DOHH2 (cell line): ENCODE results near the gene HERC4.

Experiments used
- H3F3A ChIP-seq: fragments of 200-600 bp; sonication (generic), shearing (Covaris generic); 2 replicates; pipeline ENCODE4 v1.6.0; 2016; ENCODE audit warnings: antibody characterized with exemption, mild to moderate bottlenecking; ENCODE audit not compliant: control insufficient read depth, insufficient read depth
- H3K27ac ChIP-seq: fragments of 200-600 bp; sonication (generic); 2 replicates; pipeline ENCODE4 v1.5.1; 2014; ENCODE audit warnings: low read depth, mild to moderate bottlenecking, low read length, moderate library complexity
- H3K27me3 ChIP-seq: fragments of 200-600 bp; sonication (generic); 2 replicates; pipeline ENCODE4 v1.6.1; 2014; ENCODE audit warnings: mild to moderate bottlenecking, low read length, mixed read lengths; ENCODE audit not compliant: control insufficient read depth
- H3K36me3 ChIP-seq: fragments of 200-600 bp; sonication (generic); 2 replicates; pipeline ENCODE4 v1.6.1; 2014; ENCODE audit warnings: mild to moderate bottlenecking, low read length, moderate library complexity, mixed read lengths; ENCODE audit not compliant: control insufficient read depth
- H3K4me1 ChIP-seq: fragments of 200-600 bp; sonication (generic); 2 replicates; pipeline ENCODE4 v1.6.1; 2014; ENCODE audit warnings: mild to moderate bottlenecking, low read length, mixed read lengths; ENCODE audit not compliant: control insufficient read depth
- H3K4me2 ChIP-seq: fragments of 200-600 bp; sonication (generic); 2 replicates; pipeline ENCODE4 v1.6.0; 2014; ENCODE audit warnings: mild to moderate bottlenecking, low read length, moderate library complexity
- H3K4me3 ChIP-seq: fragments of 200-600 bp; sonication (generic); 2 replicates; pipeline ENCODE4 v1.5.1; 2014; ENCODE audit warnings: mild to moderate bottlenecking, low read length, mixed read lengths
- H3K79me2 ChIP-seq: fragments of 200-600 bp; sonication (generic); 2 replicates; pipeline ENCODE4 v1.6.1; 2014; ENCODE audit warnings: mild to moderate bottlenecking, low read length, mixed read lengths; ENCODE audit not compliant: control insufficient read depth
- H3K9me2 ChIP-seq: fragments of 200-600 bp; sonication (generic); replicated peaks from 2 replicates; pipeline ENCODE4 v1.6.1; 2014; ENCODE audit warnings: mild to moderate bottlenecking, low read length, mixed read lengths; ENCODE audit not compliant: control insufficient read depth
- H3K9me3 ChIP-seq: fragments of 200-600 bp; sonication (generic); 2 replicates; pipeline ENCODE4 v1.6.1; 2014; ENCODE audit warnings: antibody characterized with exemption, low read length, mixed read lengths; ENCODE audit not compliant: control insufficient read depth, insufficient read depth
- H4K20me1 ChIP-seq: fragments of 200-600 bp; sonication (generic); 2 replicates; pipeline ENCODE4 v1.6.0; 2014; ENCODE audit warnings: low read depth, mild to moderate bottlenecking, antibody characterized with exemption, low read length, moderate library complexity; ENCODE audit not compliant: control insufficient read depth, insufficient read depth
- CTCF ChIP-seq: fragments of 200-600 bp; sonication (generic); IDR thresholded peaks from one replicate; pipeline ENCODE4 v1.5.1; 2014; ENCODE audit warnings: antibody characterized with exemption, mild to moderate bottlenecking, low read depth, low read length; ENCODE audit not compliant: poor library complexity, severe bottlenecking
- EZH2phosphoT487 ChIP-seq: fragments of 200-600 bp; sonication (generic); IDR thresholded peaks from 2 replicates; pipeline ENCODE4 v1.6.1; 2017; ENCODE audit warnings: borderline replicate concordance, mild to moderate bottlenecking, antibody characterized with exemption, low read length, moderate library complexity, mixed read lengths

HERC4 gene

GRCh38 chr10:68087685-68088401 lies 12.8 kb upstream of the HERC4 start:
- TF ChIP-seq EZH2phosphoT487 = no peak
- Histone ChIP-seq H3K27ac (no peak overlapping the region), H3K9me3 (no peaks in the 10 kb centered on the region), H3K4me3 (no peak overlapping the region), H3K27me3 (no peaks in the 10 kb centered on the region), H3K4me2 (no peak overlapping the region), H3K4me1 (no peaks in the 10 kb centered on the region), H4K20me1 (no peaks in the 10 kb centered on the region), H3F3A (no peaks in the 10 kb centered on the region), H3K36me3 (no peaks in the 10 kb centered on the region), H3K79me2 (no peaks in the 10 kb centered on the region), H3K9me2 (no peaks in the 10 kb centered on the region)

GRCh38 chr10:68086910-68087684 lies 12.0 kb upstream of the HERC4 start:
- no peaks in the 10 kb centered on the region for H3K9me2 ChIP-seq
- H3F3A ChIP-seq = no peaks in the 10 kb centered on the region
- no peaks in the 10 kb centered on the region for H3K9me3 ChIP-seq
- no peaks in the 10 kb centered on the region for H4K20me1 ChIP-seq
- H3K4me2 ChIP-seq = no peak overlapping the region
- H3K4me3 ChIP-seq = no peak overlapping the region
- TF ChIP-seq EZH2phosphoT487 (no peak), CTCF (no peak)
- no peaks in the 10 kb centered on the region for H3K4me1 ChIP-seq
- no peaks in the 10 kb centered on the region for H3K36me3 ChIP-seq
- no peaks in the 10 kb centered on the region for H3K27me3 ChIP-seq
- no peaks in the 10 kb centered on the region for H3K79me2 ChIP-seq
- no peak overlapping the region for H3K27ac ChIP-seq

- no peak overlapping the region for H3K4me3 ChIP-seq
- H3K9me2 ChIP-seq = no peaks in the 10 kb centered on the region
- no peaks in the 10 kb centered on the region for H3K36me3 ChIP-seq
- no peaks in the 10 kb centered on the region for H3K27me3 ChIP-seq
- H4K20me1 ChIP-seq = no peaks in the 10 kb centered on the region
- H3K79me2 ChIP-seq = no peaks in the 10 kb centered on the region
- no peak overlapping the region for H3K27ac ChIP-seq
- no peak overlapping the region for H3K4me2 ChIP-seq
- peaks cover 8% of the 10 kb centered on the region for H3K4me1 ChIP-seq
- no peaks in the 10 kb centered on the region for H3K9me3 ChIP-seq
- no peaks in the 10 kb centered on the region for H3F3A ChIP-seq
- TF ChIP-seq CTCF (no peak), EZH2phosphoT487 (no peak)
These were observed 10.9 kb upstream of the HERC4 start for GRCh38 chr10:68086011-68086410.

- Histone ChIP-seq H3K9me2 (no peaks in the 10 kb centered on the region), H3K4me1 (peaks cover 11% of the 10 kb centered on the region), H4K20me1 (no peaks in the 10 kb centered on the region), H3K79me2 (no peaks in the 10 kb centered on the region), H3F3A (peaks cover 2% of the 10 kb centered on the region; the same call in 1 of the 2 replicates), H3K27me3 (no peaks in the 10 kb centered on the region), H3K27ac (no peak overlapping the region), H3K36me3 (no peaks in the 10 kb centered on the region), H3K9me3 (no peaks in the 10 kb centered on the region), H3K4me3 (no peak overlapping the region), H3K4me2 (no peak overlapping the region)
- no peak for TF ChIP-seq EZH2phosphoT487
- no peak for TF ChIP-seq CTCF
These were observed 9.4 kb upstream of the HERC4 start for GRCh38 chr10:68084469-68084868.
